Activated CD8-positive, alpha-beta T cell treated with anti-CD3 and anti-CD28 coated beads for 36 hours (primary cell): ENCODE measurements around the gene TMEM108. TPM values are rescaled to one million over a fixed set of nuclear protein-coding genes. Genes with fewer than 3 reads are reported as not detected.

Experiments
- ATAC-seq: fragments of 200-7000 bp; cut with Tn5 transposase; one replicate; pipeline ENCODE4 v1.10.0; 2021; ENCODE audit warnings: mild to moderate bottlenecking, moderate library complexity
- CTCF ChIA-PET: fragments of 350-600 bp; sonication (Branson Sonifier 250); formaldehyde crosslinking; loops from one replicate; lab custom pipeline; 2021; ENCODE audit warnings: antibody characterized with exemption; lab: Charles Lee
- POLR2A ChIA-PET: fragments of 350-600 bp; sonication (Branson Sonifier 250); formaldehyde crosslinking; loops from one replicate; lab custom pipeline; 2021; ENCODE audit warnings: antibody characterized with exemption; lab: Charles Lee
- DNase-seq: peaks from one replicate; pipeline ENCODE4 v3.0.0-alpha.2; 2020
- H3K27ac Mint-ChIP-seq: one replicate; pipeline ENCODE4 v1.8.0; 2021; ENCODE audit warnings: mild to moderate bottlenecking, mixed read lengths
- H3K27me3 Mint-ChIP-seq: one replicate; pipeline ENCODE4 v1.8.0; 2021; ENCODE audit warnings: mixed read lengths
- H3K36me3 Mint-ChIP-seq: one replicate; pipeline ENCODE4 v1.8.0; 2021; ENCODE audit warnings: low read depth, mixed read lengths
- H3K4me1 Mint-ChIP-seq: one replicate; pipeline ENCODE4 v1.8.0; 2021; ENCODE audit warnings: low read depth, mixed read lengths
- H3K4me3 Mint-ChIP-seq: one replicate; pipeline ENCODE4 v1.8.0; 2021; ENCODE audit warnings: mild to moderate bottlenecking, moderate library complexity, mixed read lengths
- H3K9me3 Mint-ChIP-seq: one replicate; pipeline ENCODE4 v1.8.0; 2021; ENCODE audit warnings: mixed read lengths
- CTCF ChIP-seq: fragments of 200-600 bp; IDR thresholded peaks from one replicate; pipeline ENCODE4 v1.8.0; 2022; ENCODE audit warnings: antibody characterized with exemption, mild to moderate bottlenecking
- intact Hi-C: fragments of 100-400 bp; cut with micrococcal nuclease; formaldehyde crosslinking; loops from one replicate; pipeline ENCODE4 v1.10.0; 2022
- total RNA-seq, 2 experiments: library from RNA; stranded (reverse); gene quantifications; one replicate each; pipeline ENCODE4 v1.2.3, GENCODE V29; 2021

Gene TMEM108
- total RNA-seq, 2 experiments from 2014 or later, result not detected

- Mint-ChIP-seq H3K4me3 (no peak overlapping the region), H3K27ac (no peak overlapping the region), H3K27me3 (no peaks in the 10 kb centered on the region), H3K4me1 (no peaks in the 10 kb centered on the region), H3K9me3 (peaks cover 3% of the 10 kb centered on the region), H3K36me3 (no peaks in the 10 kb centered on the region)
- ChIA-PET POLR2A (no interaction called here), CTCF (no interaction called here)
- intact Hi-C loops, result no loop called here
- DNase-seq (no peak), ATAC-seq (no peak)
- no peak for TF ChIP-seq CTCF
These were observed 131.3 kb downstream of the TMEM108 start for GRCh38 chr3:133169331-133170068.

- Mint-ChIP-seq H3K27ac (no peak overlapping the region), H3K27me3 (no peaks in the 10 kb centered on the region), H3K9me3 (peaks cover 1% of the 10 kb centered on the region), H3K4me1 (no peaks in the 10 kb centered on the region), H3K36me3 (no peaks in the 10 kb centered on the region), H3K4me3 (no peak overlapping the region)
- ChIA-PET POLR2A (no interaction called here), CTCF (no interaction called here)
- ATAC-seq, result no peak
- intact Hi-C loops, result no loop called here
- no peak for TF ChIP-seq CTCF
- DNase-seq, result no peak
These were observed 133.6 kb downstream of the TMEM108 start for GRCh38 chr3:133171831-133172230.

DNA sequence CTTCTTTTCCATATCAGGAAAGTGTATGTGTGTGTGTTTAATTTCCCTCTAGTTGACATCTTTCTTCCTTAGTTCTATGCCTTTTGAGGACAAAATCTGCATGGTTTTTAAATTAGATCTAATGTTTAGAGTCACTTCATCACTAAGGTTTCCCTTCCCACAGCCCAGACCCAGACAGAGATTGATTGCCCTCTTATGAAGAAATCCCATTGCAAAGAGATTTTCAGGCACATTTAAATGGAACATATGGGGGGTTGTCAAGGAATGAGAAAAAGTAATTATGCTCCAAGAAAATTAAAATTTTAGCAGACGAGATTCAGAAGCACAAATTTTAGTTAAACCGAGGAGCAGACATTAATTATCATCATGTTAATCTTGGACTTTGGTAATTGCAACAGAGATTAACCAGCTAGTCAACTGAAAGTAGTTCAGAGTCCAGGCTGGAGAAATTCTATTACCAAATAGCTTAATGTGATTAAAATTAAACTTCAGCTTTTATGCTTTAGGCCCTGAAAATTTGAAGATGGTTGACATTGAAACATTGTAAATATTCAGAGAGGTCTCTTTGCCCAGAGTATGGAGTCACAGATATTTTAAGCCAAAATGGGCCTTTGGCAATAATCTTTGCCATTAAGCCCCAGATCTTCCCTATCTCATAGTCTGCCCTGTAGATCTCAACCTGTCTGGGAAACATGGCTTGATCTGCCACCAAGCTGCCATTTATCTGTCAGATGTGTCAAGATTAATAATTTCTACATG, 143.4 kb downstream of the TMEM108 start:
- ChIA-PET CTCF (no interaction called here), POLR2A (interaction anchor here (0.8 kb wide), 1 partner anchor 482 kb away, joined by 3 read pairs; no protein-coding TSS in a partner anchor)
- Mint-ChIP-seq H3K27me3 (no peaks in the 10 kb centered on the region), H3K4me3 (no peak overlapping the region), H3K27ac (no peak overlapping the region), H3K36me3 (no peaks in the 10 kb centered on the region), H3K9me3 (no peaks in the 10 kb centered on the region), H3K4me1 (no peaks in the 10 kb centered on the region)
- DNase-seq (no peak), ATAC-seq (no peak)
- TF ChIP-seq CTCF, result no peak
- intact Hi-C loops, result no loop called here

DNA sequence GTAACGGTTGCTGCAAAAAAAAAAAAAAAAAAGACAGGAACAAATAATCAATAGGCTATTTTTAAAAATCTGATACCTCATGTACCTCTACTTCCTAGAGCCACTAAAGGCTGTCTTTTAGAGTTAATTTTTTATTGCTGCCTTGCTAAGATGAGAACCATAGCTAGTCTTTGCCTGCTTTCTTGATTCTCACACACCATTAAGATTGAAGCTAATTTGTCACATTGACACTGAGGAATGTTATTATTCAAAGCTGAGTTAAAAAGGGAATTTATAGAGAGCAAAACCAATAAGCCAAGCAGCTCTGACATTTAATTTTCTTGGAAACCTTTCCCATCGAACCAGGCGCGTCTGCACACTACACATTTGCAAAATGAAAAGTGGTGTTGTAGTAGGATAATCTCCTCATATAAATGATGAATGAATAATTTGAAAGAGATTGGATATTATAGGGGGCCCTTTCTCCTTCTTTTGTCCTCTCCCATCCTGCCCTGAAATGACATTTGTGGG, 149.7 kb downstream of the TMEM108 start:
- no peaks in the 10 kb centered on the region for H3K27me3 Mint-ChIP-seq
- no peaks in the 10 kb centered on the region for H3K9me3 Mint-ChIP-seq
- DNase-seq (no peak), ATAC-seq (no peak)
- POLR2A ChIA-PET, result interaction anchor here (0.5 kb wide), 1 partner anchor 66 kb away, joined by 3 read pairs; no protein-coding TSS in a partner anchor
- H3K4me1 Mint-ChIP-seq, result no peaks in the 10 kb centered on the region
- H3K36me3 Mint-ChIP-seq, result no peaks in the 10 kb centered on the region
- intact Hi-C loops, result no loop called here
- H3K4me3 Mint-ChIP-seq, result no peak overlapping the region
- TF ChIP-seq CTCF, result no peak
- CTCF ChIA-PET, result no interaction called here
- H3K27ac Mint-ChIP-seq, result no peak overlapping the region

- no peak for DNase-seq
- Mint-ChIP-seq H3K27me3 (no peaks in the 10 kb centered on the region), H3K9me3 (no peaks in the 10 kb centered on the region), H3K4me3 (no peak overlapping the region), H3K4me1 (no peaks in the 10 kb centered on the region), H3K36me3 (no peaks in the 10 kb centered on the region), H3K27ac (no peak overlapping the region)
- no peak for TF ChIP-seq CTCF
- ATAC-seq, result no peak
- intact Hi-C loops, result no loop called here
- CTCF ChIA-PET, result interaction anchor here (1.5 kb wide), 1 partner anchor 147 kb away, joined by 3 read pairs; no protein-coding TSS in a partner anchor
- POLR2A ChIA-PET, result no interaction called here
These were observed 150.8 kb downstream of the TMEM108 start for GRCh38 chr3:133188996-133189395.
